Lower lobe of right lung (tissue), 2 donors: ENCODE data around the gene SLC1A2. TPM values are rescaled to one million over a fixed set of nuclear protein-coding genes. Genes with fewer than 3 reads are reported as not detected.

Source experiments
- ATAC-seq, 2 donors: fragments of 200-7000 bp; cut with Tn5 transposase; one replicate each; pipeline ENCODE4 v1.9.1; 2020 to 2022; ENCODE audit warnings: mild to moderate bottlenecking in 2 of 2, moderate library complexity in 2 of 2
- DNase-seq: peaks from one replicate; pipeline ENCODE4 v3.0.0-alpha.2; 2020
- H3K27ac ChIP-seq: fragments of 200-600 bp; one replicate; pipeline ENCODE4 v1.8.0; 2022
- H3K27me3 ChIP-seq: fragments of 200-600 bp; one replicate; pipeline ENCODE4 v1.8.0; 2022; ENCODE audit warnings: low read depth
- H3K36me3 ChIP-seq: fragments of 200-600 bp; one replicate; pipeline ENCODE4 v1.8.0; 2022; ENCODE audit warnings: mild to moderate bottlenecking
- H3K4me1 ChIP-seq: fragments of 200-600 bp; one replicate; pipeline ENCODE4 v1.8.0; 2022
- H3K4me3 ChIP-seq: fragments of 200-600 bp; one replicate; pipeline ENCODE4 v1.8.0; 2022; ENCODE audit warnings: mild to moderate bottlenecking
- H3K9me3 ChIP-seq: fragments of 200-600 bp; one replicate; pipeline ENCODE4 v1.8.0; 2022
- intact Hi-C: fragments of 100-400 bp; cut with DNase I; formaldehyde crosslinking; loops from one replicate; pipeline ENCODE4 v1.11.0; 2022
- total RNA-seq: library from RNA; stranded (reverse); fragmentation: NEBNext Ultra II Directional; extraction: Animal tissue kit (Norgen Biotek cat#: 25700); gene quantifications from one replicate; pipeline ENCODE4 v1.2.1, GENCODE V29; 2021
- TF ChIP-seq, protein P1 (sequence below): fragments of 200-600 bp; IDR thresholded peaks from one replicate; pipeline ENCODE4 v1.8.0; 2022; ENCODE audit warnings: antibody characterized with exemption, mild to moderate bottlenecking
- donor health status: DM: no; HTN: yes; CAD: no; lungs with severe emphysema.

Gene SLC1A2
- total RNA-seq, 1 donor from 2014 or later, result 3.4 TPM

DNA sequence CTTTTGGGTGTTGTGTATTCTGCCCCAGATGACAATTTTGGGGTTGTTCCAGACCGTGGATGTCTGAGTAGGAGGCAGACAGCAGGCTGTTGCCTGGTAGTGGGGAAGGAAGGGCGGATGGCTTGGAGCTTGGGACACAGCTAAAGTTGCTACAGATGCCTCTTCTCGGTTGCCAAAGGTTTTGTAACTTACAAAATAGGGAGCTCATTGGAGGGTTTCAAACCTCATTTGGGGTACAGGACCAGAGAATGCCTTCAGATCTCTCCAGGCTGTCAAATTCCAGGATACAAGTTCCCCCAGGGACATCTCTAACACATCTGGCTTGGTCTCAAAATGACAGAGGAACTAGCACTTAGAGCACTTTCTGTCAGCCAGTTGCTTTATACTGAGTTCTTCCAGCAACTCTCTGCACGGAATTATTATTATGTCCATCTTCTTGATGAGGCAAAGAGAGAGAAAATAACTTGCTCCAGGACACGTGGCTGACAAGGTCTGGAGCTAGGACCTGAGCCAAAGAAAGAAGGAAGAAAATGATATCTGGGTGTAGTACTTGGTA, 56.0 kb downstream of the SLC1A2 start:
- TF ChIP-seq, protein P1, sequence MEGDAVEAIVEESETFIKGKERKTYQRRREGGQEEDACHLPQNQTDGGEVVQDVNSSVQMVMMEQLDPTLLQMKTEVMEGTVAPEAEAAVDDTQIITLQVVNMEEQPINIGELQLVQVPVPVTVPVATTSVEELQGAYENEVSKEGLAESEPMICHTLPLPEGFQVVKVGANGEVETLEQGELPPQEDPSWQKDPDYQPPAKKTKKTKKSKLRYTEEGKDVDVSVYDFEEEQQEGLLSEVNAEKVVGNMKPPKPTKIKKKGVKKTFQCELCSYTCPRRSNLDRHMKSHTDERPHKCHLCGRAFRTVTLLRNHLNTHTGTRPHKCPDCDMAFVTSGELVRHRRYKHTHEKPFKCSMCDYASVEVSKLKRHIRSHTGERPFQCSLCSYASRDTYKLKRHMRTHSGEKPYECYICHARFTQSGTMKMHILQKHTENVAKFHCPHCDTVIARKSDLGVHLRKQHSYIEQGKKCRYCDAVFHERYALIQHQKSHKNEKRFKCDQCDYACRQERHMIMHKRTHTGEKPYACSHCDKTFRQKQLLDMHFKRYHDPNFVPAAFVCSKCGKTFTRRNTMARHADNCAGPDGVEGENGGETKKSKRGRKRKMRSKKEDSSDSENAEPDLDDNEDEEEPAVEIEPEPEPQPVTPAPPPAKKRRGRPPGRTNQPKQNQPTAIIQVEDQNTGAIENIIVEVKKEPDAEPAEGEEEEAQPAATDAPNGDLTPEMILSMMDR, result no peak
- Histone ChIP-seq H3K36me3 (no peaks in the 10 kb centered on the region), H3K4me3 (no peak overlapping the region), H3K27ac (peak overlapping the region; percentile 33), H3K27me3 (no peaks in the 10 kb centered on the region), H3K4me1 (peaks cover 29% of the 10 kb centered on the region), H3K9me3 (no peaks in the 10 kb centered on the region)
- intact Hi-C loops, result no loop called here
- DNase-seq (no peak), ATAC-seq (no peak)

DNA sequence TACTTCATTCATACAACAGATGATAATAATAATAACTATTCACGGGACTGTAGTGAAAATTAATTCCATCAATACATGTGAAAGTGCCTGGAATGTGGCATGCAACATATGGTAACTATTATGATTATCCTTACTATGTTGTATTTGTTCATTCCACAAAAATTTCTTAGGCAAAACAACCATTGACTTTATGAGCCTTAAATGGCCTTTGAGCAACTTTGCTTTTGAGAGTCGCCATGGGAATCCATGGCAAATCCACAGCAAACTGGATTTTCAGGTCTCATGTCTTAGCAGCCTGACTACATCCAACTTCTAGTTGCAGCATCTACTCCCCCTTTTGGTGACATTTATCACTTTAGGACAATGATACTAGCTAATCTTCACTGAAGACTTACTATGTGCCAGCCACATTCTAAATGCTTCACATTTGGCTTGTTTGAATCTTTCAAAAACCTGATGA, 56.8 kb downstream of the SLC1A2 start:
- Histone ChIP-seq H3K9me3 (no peaks in the 10 kb centered on the region), H3K27me3 (no peaks in the 10 kb centered on the region), H3K27ac (no peak overlapping the region), H3K4me3 (no peak overlapping the region), H3K4me1 (peaks cover 29% of the 10 kb centered on the region), H3K36me3 (no peaks in the 10 kb centered on the region)
- TF ChIP-seq, protein P1, result no peak
- DNase-seq (no peak), ATAC-seq (no peak)
- intact Hi-C loops, result no loop called here

GRCh38 chr11:35360055-35360530, 59.3 kb downstream of the SLC1A2 start:
- no peak for DNase-seq
- Histone ChIP-seq H3K27ac (no peak overlapping the region), H3K4me1 (peaks cover 29% of the 10 kb centered on the region), H3K36me3 (no peaks in the 10 kb centered on the region), H3K4me3 (no peak overlapping the region), H3K27me3 (no peaks in the 10 kb centered on the region), H3K9me3 (no peaks in the 10 kb centered on the region)
- TF ChIP-seq, protein P1, result no peak
- no peak for ATAC-seq
- intact Hi-C loops, result no loop called here

DNA sequence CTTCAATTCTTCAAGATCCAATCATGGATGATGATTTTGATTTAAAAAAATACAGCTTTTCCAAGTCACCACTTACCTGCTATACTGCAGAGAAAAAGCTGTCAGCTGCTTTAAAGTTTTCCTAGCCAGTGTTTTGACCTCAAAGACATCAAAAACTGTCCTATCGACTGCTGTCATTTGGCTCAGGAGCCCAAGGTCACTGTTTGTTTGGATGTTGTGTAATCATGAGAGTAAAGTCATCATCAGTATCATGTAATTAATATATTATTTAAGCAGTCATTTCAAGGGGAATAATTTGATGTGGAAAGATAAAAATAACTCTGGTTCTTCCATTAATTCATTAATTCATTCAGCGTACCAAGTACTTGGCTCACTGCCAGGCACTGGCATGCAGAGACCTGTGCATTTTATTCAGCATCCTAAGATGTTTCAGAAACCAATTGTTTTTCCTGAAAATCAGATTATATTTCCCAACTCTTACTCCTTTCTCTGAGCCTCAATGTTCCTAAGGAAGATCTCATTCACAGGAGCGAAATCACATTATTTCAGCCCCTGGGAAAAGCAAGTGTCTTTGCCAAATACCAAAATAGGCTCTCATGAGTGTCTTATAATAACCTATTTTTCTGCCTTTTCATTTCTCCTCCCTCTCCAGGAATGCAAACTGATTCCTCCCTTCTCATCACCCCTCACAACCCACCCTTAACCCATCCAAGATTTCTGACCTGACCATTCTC, 59.9 kb downstream of the SLC1A2 start:
- TF ChIP-seq, protein P1, result no peak
- no peak overlapping the region for H3K4me3 ChIP-seq
- no peaks in the 10 kb centered on the region for H3K9me3 ChIP-seq
- DNase-seq (no peak), ATAC-seq (no peak)
- intact Hi-C loops, result no loop called here
- H3K27me3 ChIP-seq, result no peaks in the 10 kb centered on the region
- peaks cover 26% of the 10 kb centered on the region for H3K4me1 ChIP-seq
- no peak overlapping the region for H3K27ac ChIP-seq
- H3K36me3 ChIP-seq, result no peaks in the 10 kb centered on the region

DNA sequence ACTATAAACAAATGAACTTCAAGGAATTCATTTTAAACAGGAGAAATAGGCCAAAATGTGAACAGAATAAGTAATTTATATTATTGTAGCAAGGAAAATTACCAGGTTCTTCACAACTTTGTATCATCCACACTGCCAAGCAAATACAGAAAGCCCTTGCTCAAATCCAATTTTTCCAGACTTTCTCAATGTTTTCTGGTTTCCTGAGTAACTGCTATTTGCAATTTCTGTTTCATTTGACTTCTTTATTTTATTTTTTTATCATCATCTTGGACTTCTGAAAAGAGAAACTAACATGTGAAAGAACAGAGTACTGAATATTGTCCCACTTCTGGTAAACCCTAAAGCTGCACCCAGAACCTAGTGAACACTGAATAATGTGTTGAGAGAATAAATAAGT, 61.0 kb downstream of the SLC1A2 start:
- no peaks in the 10 kb centered on the region for H3K27me3 ChIP-seq
- intact Hi-C loops, result no loop called here
- H3K27ac ChIP-seq, result no peak overlapping the region
- H3K36me3 ChIP-seq, result no peaks in the 10 kb centered on the region
- DNase-seq (no peak), ATAC-seq (no peak)
- no peaks in the 10 kb centered on the region for H3K9me3 ChIP-seq
- TF ChIP-seq, protein P1, result no peak
- no peak overlapping the region for H3K4me3 ChIP-seq
- H3K4me1 ChIP-seq, result peaks cover 16% of the 10 kb centered on the region
